HG03432 (cell line): ENCODE data around the gene COL6A1.

Experiments
- ATAC-seq: cut with Tn5 transposase; IDR thresholded peaks from one replicate; pipeline ENCODE4 v1.9.1; 2021; ENCODE audit warnings: mild to moderate bottlenecking, moderate library complexity; ENCODE audit not compliant: unreplicated experiment

Gene COL6A1

DNA sequence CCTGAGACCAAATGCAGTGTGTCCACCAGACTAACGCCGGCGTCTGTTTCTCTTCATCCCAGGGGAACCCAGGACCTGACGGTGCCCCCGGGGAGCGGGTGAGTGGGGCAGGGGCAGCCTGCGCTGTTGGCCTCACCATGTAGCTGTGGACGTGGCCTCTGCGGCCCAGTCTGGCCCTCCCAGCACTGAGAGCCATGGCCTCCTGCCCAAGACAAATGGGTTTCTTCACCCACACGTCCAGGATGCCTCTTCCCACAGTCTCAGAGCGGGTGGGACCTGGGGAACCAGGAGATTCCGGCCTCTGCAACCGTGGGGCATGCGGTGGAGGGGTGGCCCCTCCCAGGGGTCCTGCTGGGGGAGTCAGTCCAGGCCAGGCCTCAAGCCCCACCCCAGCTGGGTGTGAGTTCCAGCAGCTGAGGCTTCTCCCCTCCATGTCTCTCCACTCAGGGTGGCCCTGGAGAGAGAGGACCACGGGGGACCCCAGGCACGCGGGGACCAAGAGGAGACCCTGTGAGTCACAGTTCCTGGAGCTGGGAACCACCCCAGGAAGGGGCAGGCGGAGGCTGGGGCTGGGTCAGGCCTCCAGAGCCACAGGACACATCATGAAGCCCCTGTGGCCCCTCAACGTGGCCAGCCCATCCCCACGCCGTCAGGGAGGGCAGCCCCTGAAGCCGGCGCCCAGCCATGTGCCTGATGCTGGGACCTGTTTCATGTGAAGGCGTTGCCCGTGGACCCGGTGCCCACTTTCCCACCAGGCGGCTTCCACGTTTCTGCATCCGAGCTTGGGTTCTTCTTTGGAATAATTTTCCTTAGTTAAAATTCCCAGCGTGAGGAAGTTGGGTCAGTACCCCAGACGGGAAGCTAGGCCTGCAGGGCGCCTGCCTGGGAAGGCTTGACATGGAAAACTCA lies 11.0 kb downstream of the COL6A1 start:
- ATAC-seq, result no peak

DNA sequence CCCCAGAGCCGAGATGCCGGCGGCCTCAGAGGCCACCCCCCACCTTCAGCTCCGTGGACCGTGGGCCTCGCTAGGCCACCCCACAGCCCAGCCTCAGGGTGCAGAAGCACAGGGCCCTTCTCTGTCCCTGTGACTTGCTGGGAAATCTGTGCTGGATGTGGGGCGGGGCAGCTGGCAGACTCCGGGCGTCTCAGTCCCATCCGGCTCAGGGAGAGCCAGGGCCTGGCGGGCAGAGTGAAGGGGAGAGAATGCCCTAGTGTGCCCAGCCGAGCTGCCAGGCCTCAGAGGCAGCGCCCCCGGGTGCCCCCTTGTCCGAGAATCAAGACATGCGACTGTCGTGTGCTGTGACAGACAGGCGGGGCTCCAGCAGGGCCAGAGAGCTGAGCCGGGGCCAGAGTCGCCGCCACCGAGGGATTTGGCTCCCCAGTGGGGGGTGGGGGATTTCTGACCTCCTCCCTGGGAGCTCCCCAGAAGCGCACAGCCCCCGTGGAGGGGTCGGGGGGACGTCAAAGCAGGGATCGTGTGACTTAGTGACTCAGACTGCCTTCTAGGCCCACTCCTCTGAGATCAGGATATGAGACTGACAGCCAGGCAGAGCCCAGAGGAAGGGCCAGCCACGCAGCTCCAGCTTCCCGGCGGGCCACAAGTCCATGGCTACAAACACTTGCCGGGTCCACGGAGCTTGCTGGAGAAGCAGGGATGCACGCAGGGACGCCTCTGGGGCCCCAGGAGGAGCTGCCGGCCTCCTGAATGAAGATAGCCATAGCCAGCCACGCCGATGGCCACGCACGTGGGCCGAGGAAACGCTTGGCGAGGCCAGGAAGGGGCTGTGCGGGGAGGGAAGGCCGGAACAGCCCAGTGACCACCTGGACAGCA lies 11.9 kb downstream of the COL6A1 start:
- no peak for ATAC-seq

- ATAC-seq, result no peak
Measured at GRCh38 chr21:45994086-45994661, 12.6 kb downstream of the COL6A1 start.

DNA sequence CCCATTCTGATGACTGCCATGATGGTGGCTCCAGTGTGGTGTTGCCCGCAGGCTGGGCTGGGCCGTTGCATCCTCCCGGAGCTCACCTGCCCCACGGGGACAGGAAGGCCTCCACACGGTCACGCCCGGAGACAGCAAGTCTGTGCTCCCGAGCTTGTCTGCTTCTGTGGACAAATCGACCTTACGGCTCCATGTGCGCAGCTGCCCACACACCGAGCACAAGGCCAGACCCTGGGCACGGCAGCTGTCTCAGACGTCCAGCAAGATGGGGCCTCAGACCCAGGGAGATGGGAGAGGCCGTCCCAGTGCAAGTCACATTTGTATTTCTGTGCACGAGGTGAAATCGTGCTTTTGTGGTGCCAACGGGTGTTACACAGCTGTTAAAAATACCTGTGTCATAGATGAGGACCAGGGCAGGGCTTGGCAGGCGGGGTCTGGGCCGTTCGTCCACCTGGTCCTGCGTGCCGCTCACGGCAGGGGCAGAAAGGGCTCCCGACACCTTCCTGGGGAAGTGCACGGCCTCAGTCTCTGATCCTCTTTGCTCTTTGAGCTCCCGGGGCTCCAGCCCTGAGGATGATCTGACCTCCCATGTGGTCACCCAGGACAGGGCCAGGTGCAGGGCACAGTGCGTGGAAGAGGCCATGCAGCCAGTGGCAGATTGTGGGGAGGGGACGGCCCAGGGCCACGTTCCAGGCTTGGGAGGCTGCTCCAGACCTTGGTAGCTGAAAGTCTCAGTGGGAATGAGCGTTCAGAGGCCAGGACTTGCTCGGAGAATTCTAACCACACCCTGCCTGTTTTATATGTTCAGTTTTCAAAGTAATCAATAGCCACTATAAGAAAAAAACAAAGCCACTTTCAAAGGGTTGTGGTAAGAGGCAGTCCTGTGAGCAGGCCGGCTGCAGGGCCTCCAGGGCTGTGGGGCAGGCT lies 13.5 kb downstream of the COL6A1 start:
- ATAC-seq, result no peak

DNA sequence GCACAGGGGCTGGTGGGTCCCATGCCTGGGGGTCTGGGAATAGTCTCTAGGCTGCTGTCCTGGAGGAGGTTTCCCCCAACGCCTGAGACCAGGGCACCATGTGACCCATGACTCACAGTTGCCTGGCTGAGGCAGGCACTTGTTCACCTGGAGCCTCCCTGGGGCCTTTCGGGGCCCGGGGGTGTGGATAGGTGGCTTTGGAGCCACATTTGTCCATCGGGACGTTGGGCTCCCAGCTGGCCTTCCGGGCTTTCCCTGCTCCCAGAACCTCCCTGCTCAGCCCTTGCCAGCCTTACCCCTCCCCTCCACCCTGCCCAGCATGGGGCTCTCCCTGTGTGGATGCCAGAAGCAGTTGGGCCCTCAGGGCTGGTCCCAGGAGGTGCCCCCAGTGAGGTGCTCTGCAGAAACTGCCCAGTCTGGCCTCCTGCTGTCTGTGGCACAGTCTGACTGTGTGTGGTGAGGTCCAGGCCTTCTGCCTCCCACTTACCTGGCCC lies 14.2 kb downstream of the COL6A1 start:
- ATAC-seq, result no peak

GRCh38 chr21:45996311-45997204 lies 15.0 kb downstream of the COL6A1 start:
- ATAC-seq, result no peak

GRCh38 chr21:45997205-45997494 lies 15.6 kb downstream of the COL6A1 start:
- no peak for ATAC-seq

DNA sequence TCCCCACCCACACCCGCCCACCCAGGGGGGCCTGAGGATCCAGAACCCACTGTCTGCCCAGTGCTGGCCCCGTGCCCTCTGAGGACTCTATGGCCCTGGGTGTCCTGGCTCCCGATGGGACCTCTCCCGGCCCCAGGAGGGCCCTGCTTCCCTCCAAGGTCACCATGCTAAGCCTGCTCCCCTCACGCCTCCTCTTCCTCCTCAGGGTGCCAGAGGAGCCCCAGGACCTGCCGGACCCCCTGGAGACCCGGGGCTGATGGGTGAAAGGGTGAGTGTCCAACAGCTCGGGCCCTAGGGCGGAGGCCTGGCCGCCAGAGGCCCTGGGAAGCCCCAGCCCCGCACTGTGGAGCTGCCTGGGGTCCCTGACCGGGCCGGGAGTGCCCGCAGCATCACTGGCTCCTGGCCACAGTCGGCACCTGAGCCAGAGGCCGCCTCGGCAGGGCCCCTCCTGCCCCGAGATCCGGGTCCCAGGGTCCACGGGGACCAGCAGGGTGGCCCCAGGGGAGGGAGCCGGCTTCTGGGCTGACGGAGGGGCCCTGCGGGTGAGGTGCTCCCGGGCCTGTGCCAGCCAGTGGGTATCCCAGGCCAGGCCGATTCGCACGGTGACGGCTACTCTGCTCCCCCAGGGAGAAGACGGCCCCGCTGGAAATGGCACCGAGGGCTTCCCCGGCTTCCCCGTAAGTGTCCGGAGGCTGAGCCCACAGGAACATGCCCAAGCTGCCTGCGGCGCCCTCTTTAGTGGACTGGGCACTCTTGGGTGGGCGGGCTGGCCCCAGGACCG lies 16.1 kb downstream of the COL6A1 start:
- ATAC-seq, result no peak

GRCh38 chr21:45998276-45998701 lies 16.7 kb downstream of the COL6A1 start:
- ATAC-seq, result no peak

DNA sequence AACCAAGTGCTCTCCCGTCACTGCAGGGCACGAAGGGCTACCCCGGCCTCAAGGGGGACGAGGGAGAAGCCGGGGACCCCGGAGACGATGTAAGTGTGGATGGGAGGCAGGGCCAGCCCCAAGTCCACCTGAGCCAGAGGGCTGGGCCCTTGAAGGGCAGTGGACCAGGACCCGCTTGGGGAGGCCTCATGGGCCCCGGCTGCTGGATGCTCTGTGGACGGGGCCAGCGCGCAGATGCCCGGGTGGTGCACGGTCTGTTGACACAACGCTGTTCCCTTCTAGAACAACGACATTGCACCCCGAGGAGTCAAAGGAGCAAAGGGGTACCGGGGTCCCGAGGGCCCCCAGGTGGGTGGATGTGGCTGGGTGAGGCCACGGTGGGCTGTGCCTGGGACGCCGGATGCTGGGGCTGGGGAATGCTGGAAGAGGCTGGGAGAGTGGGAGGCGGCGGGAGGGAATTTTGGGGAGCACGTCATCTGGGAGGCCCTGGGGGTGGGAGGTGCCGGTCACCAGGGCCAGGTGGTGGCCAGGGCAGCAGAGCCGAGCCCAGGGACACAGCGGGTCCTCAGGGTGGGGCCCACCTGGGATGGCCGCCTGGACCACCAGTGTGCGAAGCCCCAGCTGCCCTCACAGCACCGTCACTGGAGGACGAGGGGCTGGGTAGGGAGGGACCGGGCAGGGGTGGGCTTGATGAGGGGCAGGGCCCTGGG lies 17.5 kb downstream of the COL6A1 start:
- ATAC-seq, result no peak

DNA sequence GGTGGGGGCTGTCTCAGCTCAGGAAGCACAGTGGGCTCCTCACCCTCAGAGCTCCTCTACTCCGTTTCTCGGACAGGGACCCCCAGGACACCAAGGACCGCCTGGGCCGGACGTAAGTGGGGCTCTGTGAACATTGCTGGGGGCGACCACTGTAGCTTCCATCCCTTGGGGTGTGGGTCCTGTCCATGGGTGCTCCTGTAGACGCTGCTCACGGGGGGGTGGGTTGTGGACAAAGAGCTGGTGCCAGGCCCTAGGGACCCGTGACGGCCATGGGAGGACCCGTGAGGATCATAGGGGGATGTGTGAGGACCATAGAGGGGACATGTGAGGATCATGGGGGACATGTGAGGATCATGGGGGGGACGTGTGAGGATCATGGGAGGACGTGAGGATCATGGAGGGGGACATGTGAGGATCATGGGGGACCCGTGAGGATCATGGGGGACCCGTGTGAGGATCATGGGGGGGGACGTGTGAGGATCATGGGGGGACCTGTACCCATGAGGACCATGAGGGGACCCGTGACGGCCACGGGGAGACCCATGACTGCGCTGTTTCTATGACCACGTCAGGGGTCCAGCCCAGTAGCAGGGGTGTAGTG lies 18.1 kb downstream of the COL6A1 start:
- ATAC-seq, result no peak

DNA sequence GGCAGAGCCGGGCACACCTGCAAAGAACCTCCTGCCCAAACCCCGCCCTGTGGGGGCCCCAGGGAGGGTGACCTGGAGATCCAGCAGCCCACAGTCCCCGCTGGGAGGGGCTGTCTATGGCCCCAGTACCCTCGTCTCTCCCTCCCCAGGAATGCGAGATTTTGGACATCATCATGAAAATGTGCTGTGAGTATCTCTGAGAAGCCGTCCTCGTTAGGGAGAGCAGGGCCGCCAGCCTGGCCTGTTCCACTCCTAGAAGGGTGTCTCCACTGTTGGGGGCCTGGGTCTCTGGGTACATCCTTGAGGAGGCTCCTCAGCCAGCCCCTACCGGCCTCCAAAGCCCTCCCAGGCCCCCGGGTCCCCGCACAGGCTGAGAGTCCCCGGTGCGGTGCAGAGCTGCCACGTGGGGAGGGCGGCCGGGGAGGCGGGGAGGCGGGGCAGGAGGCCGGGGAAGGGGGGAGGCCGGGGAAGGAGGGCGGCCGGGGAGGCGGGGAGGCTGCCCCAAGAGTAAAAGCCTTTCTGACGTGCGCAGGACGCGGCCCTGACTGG lies 18.7 kb downstream of the COL6A1 start:
- no peak for ATAC-seq

DNA sequence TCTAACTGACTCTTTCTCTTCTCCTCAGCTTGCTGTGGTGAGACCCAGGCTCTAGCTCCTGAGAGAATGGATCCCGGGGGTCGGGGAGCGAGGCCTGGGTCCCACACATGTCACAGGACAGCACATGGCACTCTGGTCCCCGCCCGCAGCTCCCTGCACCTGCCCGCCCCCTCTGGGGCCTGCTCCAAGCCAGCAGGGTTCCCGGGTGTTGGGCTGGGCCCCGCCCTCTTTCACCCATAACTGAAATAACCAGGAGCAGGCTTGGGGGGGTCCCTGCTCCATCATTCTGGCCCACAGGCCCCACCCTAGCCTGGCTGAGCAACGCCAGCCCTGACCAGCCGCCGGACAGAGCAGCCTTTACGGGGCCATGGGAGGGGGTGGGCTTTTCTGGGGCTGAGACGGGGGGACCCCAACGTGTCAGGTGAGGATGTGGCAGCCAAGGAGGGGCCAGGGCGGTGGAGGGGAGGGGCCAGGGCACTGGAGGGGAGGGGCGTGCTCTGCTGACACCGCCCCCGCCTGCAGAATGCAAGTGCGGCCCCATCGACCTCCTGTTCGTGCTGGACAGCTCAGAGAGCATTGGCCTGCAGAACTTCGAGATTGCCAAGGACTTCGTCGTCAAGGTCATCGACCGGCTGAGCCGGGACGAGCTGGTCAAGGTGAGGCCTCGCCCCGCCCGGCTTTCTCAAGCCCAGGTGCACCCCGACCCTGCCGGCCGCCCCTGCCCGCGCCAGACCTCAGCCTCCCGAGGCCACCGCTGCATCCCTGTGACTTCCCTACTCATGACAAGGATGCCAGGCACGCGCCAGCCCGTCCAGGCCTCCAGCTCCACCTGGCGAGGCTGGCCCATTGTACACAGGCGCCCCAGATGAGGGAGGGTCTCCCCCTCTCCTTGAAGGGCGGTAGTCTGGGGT lies 19.4 kb downstream of the COL6A1 start:
- ATAC-seq, result no peak

GRCh38 chr21:46001821-46002681 lies 20.5 kb downstream of the COL6A1 start:
- ATAC-seq, result no peak

- ATAC-seq, result no peak
Measured at GRCh38 chr21:46002841-46003574, 21.4 kb downstream of the COL6A1 start.
